Suprapubic skin (tissue), 4 donors: ENCODE data around the gene RAX2.

Experiments used
- EP300 ChIP-seq: sonication (generic); formaldehyde crosslinking; IDR thresholded peaks from one replicate; pipeline ENCODE4 v1.6.1; 2017; ENCODE audit warnings: antibody characterized with exemption
- POLR2A ChIP-seq, 2 donors: fragments of 450-650 bp; IDR thresholded peaks; one replicate each; pipeline ENCODE4 v1.6.1; 2017; ENCODE audit warnings: antibody characterized with exemption in 2 of 2, mild to moderate bottlenecking in 2 of 2, moderate library complexity in 2 of 2
- POLR2AphosphoS5 ChIP-seq, 3 donors: sonication (generic); formaldehyde crosslinking; IDR thresholded peaks; one replicate each; pipeline ENCODE4 v1.6.1; 2017; ENCODE audit warnings: antibody characterized with exemption in 3 of 3
- TF ChIP-seq, protein P1 (sequence below), 2 donors: fragments of 200-600 bp in 1 of 2; fragments of 450-650 bp in 1 of 2; sonication (generic) in 1 of 2; IDR thresholded peaks; one replicate each; pipeline ENCODE4 v1.5.1; 2016 to 2019; ENCODE audit warnings: antibody characterized with exemption in 2 of 2, mild to moderate bottlenecking in 1 of 2, moderate library complexity in 1 of 2

DNA sequence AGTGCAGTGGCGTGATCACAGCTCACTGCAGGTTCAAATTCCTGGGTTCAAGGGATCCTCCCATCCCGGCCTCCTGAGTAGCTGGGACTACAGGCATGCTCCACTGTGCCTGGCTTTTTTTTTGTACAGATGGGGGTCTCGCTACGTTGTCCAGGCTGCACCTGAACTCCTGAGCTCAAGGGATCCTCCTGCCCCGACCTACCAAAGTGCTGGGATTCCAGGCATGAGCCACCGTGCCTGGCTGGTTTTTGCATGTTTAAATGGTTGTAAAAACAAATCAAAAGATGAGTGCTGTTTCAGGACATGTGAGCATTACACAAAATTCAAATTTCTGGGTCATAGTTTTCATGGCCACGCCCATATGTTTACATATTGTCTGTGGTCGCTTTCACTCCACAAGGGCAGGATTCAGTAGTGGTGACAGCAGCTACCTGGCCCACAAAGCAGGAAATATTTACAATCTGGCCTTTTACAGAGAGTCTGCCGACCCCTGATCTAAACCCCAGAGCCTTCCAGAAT is 8.8 kb upstream of the RAX2 start:
- TF ChIP-seq POLR2AphosphoS5 (IDR thresholded peaks at IDR 0.05) (no peak), EP300 (no peak), POLR2A (IDR thresholded peaks at IDR 0.05) (no peak)
- TF ChIP-seq, protein P1, sequence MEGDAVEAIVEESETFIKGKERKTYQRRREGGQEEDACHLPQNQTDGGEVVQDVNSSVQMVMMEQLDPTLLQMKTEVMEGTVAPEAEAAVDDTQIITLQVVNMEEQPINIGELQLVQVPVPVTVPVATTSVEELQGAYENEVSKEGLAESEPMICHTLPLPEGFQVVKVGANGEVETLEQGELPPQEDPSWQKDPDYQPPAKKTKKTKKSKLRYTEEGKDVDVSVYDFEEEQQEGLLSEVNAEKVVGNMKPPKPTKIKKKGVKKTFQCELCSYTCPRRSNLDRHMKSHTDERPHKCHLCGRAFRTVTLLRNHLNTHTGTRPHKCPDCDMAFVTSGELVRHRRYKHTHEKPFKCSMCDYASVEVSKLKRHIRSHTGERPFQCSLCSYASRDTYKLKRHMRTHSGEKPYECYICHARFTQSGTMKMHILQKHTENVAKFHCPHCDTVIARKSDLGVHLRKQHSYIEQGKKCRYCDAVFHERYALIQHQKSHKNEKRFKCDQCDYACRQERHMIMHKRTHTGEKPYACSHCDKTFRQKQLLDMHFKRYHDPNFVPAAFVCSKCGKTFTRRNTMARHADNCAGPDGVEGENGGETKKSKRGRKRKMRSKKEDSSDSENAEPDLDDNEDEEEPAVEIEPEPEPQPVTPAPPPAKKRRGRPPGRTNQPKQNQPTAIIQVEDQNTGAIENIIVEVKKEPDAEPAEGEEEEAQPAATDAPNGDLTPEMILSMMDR (IDR thresholded peaks at IDR 0.05): no peak
